ENCODE results near the gene TRIM9.

Gene TRIM9

DNA sequence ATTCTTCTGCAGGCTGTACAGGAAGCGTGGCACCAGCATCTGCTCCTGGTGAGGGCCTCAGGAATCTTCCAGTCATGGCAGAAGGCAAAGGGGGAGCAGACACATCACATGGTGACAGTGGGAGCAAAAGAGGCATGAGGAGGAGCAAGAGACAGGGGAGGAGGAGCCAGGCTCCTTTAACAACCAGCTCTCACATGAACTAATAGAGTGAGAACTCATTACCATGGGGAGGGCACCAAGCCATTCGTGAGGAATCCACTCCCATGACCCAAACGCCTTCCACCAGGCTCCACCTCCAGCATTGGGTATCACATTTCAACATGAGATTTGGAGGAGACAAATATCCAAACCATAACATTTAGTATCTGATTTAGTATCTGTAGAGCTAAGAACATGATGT is 14.7 kb upstream of the TRIM9 start:
- TF ChIP-seq, protein P1, sequence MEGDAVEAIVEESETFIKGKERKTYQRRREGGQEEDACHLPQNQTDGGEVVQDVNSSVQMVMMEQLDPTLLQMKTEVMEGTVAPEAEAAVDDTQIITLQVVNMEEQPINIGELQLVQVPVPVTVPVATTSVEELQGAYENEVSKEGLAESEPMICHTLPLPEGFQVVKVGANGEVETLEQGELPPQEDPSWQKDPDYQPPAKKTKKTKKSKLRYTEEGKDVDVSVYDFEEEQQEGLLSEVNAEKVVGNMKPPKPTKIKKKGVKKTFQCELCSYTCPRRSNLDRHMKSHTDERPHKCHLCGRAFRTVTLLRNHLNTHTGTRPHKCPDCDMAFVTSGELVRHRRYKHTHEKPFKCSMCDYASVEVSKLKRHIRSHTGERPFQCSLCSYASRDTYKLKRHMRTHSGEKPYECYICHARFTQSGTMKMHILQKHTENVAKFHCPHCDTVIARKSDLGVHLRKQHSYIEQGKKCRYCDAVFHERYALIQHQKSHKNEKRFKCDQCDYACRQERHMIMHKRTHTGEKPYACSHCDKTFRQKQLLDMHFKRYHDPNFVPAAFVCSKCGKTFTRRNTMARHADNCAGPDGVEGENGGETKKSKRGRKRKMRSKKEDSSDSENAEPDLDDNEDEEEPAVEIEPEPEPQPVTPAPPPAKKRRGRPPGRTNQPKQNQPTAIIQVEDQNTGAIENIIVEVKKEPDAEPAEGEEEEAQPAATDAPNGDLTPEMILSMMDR (conservative IDR thresholded peaks at IDR 0.05; ENCODE audit: low read length): no peak
- DNase-seq (ENCODE audit: low read depth): no peak
- no peak overlapping the region for H3K4me3 ChIP-seq (ENCODE audit: low read length)

DNA sequence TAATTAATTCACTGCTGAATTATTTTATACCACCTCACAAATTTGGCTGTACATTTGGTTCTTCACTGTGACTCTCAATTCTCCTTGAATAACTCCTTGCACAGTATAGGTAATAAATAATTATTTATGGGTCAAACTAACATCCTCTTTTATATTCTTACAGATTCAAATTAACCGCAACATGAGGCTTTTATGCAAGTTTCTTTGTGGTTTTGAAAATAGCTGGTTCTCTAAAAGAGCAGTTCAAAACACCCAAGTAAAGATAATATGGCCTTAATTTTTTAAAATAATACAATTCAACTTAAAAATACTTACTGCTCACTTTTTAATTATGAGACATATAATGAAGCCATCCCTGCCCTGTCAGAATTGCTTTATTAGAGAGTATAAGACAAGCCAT is 12.9 kb upstream of the TRIM9 start:
- TF ChIP-seq, protein P1 (conservative IDR thresholded peaks at IDR 0.05; ENCODE audit: low read length): no peak
- DNase-seq (ENCODE audit: low read depth): no peak
- H3K4me3 ChIP-seq (ENCODE audit: low read length): no peak overlapping the region

DNA sequence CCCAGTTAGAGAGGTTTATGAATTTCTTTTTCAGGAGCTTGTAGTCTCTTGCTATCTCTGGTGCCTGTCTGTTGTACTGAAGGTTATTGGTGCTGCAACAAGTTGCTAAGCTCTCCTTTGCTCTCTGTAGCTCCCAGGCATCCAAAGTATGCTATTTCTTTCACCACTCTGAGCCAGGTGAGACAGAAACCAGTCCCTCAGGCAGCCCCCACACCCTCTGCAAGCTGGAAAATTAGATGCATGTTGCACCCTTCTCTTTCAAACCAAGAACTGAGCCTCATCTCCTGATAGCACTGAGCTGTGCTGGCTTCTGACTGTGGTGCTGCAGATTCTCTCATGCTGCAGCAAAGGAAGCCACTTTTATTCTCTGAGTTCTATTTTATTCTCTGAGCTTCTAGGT is 9.6 kb upstream of the TRIM9 start:
- H3K4me3 ChIP-seq (ENCODE audit: low read length): no peak overlapping the region
- DNase-seq (ENCODE audit: low read depth): no peak
- TF ChIP-seq, protein P1 (conservative IDR thresholded peaks at IDR 0.05; ENCODE audit: low read length): no peak

DNA sequence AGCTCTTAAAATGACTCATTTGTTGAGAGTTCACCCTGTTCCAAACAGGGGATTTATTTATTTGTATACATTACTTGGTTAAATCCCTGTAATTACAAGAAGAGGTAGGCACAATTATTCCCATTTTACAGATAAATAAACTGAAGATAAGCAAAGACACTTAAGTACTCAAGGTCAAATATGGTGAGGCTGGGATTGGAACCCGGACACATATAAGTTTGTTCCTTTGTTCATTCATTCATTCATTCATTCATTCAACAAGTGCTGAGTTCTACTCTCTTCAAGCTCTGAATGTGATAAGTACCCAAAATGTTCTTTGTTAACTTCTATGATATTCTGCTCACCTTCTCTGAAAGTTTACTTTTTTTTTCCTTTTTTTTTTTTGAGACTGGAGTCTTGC is 2.4 kb upstream of the TRIM9 start:
- no peak overlapping the region for H3K4me3 ChIP-seq (ENCODE audit: low read length)
- no peak for DNase-seq (ENCODE audit: low read depth)
- TF ChIP-seq, protein P1 (conservative IDR thresholded peaks at IDR 0.05; ENCODE audit: low read length): no peak

DNA sequence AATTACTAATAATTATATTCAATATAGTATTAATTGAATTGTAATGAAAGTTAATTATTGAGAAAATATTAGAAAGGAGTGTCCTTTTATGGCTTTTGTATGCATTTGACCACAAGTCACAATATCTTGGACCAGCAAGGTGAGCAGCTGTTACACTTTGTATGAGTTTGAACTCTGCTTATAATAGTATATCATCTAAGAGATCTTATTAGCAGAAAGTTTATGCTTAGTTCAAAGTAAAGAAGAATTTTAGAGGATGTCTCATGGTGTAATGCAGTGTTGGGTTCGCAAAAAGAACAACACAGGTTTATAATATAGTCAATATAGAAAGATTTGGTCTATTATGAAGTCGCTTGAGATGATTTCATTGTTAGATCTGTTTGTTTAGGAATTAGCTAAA is 2.0 kb upstream of the TRIM9 start:
- H3K4me3 ChIP-seq (ENCODE audit: low read length): no peak overlapping the region
- DNase-seq (ENCODE audit: low read depth): no peak
- TF ChIP-seq, protein P1 (conservative IDR thresholded peaks at IDR 0.05; ENCODE audit: low read length): no peak

DNA sequence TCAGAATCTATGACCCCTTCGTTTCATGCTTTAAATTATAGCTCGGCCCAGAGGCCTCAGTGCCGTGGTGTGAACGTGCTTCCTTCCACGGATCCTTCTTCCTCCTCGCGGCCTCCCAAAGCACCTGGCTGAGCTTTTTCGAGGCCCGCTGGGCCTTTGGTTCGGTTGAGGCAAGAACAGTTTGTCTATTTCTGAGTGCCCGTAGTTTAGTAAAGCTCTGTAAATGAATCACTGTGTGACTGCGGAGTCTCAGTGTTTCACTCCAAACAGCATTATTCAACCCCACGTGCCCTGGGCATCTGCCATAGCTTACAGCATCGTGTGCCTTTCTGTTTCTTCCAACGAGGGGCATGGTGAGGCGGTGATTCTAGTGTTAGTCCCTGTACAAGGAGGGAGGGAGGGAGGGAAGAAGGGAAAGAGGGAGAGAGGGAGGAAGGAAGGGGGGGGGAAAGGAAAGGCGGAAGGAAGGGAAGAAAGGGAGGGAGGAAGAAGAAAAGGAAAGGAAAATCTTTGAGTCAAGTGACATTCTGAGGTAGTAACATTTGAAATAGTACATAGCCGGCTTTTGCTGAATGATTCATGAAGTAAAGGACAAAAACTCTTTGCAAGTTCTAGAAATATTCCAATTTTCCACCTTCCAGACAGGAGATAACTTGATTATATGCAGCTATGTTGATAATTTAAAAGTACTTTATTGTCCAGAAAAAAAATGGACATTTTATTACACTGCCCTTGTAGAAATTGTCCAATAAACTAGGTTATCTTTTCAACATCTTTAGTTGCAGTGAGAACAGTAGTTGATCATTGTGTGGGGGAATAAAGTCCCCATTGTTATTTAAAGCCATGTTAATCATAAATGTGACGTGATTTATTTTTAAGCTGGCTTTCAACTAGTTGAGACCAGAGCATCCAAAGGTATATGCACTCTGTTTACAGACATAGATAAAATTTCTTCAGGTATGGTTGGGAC is 1.2 kb upstream of the TRIM9 start:
- TF ChIP-seq, protein P1 (conservative IDR thresholded peaks at IDR 0.05; ENCODE audit: low read length): no peak
- peak; percentile 28 for DNase-seq (ENCODE audit: low read depth)
- H3K4me3 ChIP-seq (ENCODE audit: low read length): peak overlapping the region; percentile 59

DNA sequence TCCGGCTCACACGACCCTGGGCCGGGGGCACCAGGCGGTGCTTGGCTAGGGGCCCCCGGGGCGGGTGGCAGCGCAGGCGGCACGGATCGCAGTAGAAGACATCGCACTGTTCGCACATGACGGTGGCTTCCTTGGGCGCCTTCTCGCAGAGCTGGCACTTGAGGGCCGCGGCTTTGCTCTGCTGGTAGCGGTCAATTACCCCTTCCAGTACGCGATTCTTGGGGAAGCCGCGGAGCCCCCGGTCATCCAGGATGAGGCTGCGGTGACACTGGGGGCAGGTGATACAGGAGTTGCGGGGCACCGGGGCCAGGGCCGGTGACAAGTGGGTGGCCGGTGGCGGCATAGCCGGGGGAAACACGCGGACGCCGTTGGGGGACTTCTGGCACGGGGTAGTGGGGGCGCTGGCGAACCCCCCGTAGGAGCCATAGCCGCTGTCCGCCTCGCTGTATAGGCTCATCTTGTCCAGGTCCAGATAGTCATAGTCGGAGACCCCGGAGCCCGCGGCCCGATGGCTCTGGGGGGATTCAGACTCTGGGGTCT is 553 bp downstream of the TRIM9 start:
- no peak for DNase-seq (ENCODE audit: low read depth)
- H3K4me3 ChIP-seq (ENCODE audit: low read length): peak overlapping the region; percentile 59
- TF ChIP-seq, protein P1 (conservative IDR thresholded peaks at IDR 0.05; ENCODE audit: low read length): no peak

Data from AG10803 (cell line).